Activated CD8-positive, alpha-beta memory T cell treated with anti-CD3 and anti-CD28 coated beads, Interleukin-2, amount 10 ng/mL, durations not matched to agents 7 days and 5 days (primary cell): Measurements from ENCODE around the gene RHOXF2B. TPM values are rescaled to one million over a fixed set of nuclear protein-coding genes. Genes with fewer than 3 reads are reported as not detected.
"Not testable (repeated sequence)": the region's sequence is repeated elsewhere in the genome, so short reads cannot be mapped to it uniquely, and the experiment has no call there.

ENCODE experiments used
- ATAC-seq: fragments of 150-1000 bp; cut with Tn5 transposase; one replicate; pipeline ENCODE4 v1.10.0; 2021; ENCODE audit warnings: moderate library complexity
- CTCF ChIA-PET: fragments of 350-600 bp; sonication (Branson Sonifier 250); formaldehyde crosslinking; loops from one replicate; lab custom pipeline; 2021; ENCODE audit warnings: antibody characterized with exemption; lab: Charles Lee
- DNase-seq: peaks from one replicate; pipeline ENCODE4 v3.0.0-alpha.2; 2020
- H3K27ac Mint-ChIP-seq: one replicate; pipeline ENCODE4 v1.8.0; 2021; ENCODE audit warnings: mild to moderate bottlenecking, mixed read lengths
- H3K27me3 Mint-ChIP-seq: one replicate; pipeline ENCODE4 v1.8.0; 2021; ENCODE audit warnings: mixed read lengths
- H3K36me3 Mint-ChIP-seq: one replicate; pipeline ENCODE4 v1.8.0; 2021; ENCODE audit warnings: mild to moderate bottlenecking, mixed read lengths
- H3K4me1 Mint-ChIP-seq: one replicate; pipeline ENCODE4 v1.8.0; 2021; ENCODE audit warnings: mixed read lengths
- H3K4me3 Mint-ChIP-seq: one replicate; pipeline ENCODE4 v1.8.0; 2021; ENCODE audit warnings: mild to moderate bottlenecking, moderate library complexity, mixed read lengths
- H3K9me3 Mint-ChIP-seq: one replicate; pipeline ENCODE4 v1.8.0; 2022; ENCODE audit warnings: low read depth, mixed read lengths
- total RNA-seq, 2 experiments: library from RNA; stranded (reverse); gene quantifications; one replicate each; pipeline ENCODE4 v1.2.3, GENCODE V29; 2021

Gene RHOXF2B
- total RNA-seq, 2 experiments from 2014 or later, result not detected

DNA sequence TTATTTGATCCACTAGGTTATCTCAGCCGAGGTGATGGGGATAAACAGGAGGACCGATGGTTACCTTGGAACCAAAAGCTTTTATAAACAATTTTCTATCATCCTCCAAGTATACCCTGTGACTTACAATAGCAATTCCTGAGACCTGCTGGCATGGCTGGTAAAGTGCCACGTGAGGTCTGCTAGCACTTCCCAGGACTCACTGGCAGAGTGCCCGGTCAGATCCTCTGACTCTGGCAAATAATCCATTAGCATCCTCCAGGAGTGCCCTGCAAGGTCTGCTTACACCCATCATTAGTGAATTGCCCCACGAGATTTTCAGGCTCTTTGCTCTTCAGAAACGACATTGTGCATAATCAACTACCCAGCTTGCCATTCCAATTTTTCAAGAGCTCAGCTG, 37.3 kb downstream of the RHOXF2B start:
- H3K4me3 Mint-ChIP-seq, H3K27me3 Mint-ChIP-seq, H3K36me3 Mint-ChIP-seq, DNase-seq, H3K27ac Mint-ChIP-seq, H3K9me3 Mint-ChIP-seq, CTCF ChIA-PET, H3K4me1 Mint-ChIP-seq, ATAC-seq: not testable (repeated sequence)

DNA sequence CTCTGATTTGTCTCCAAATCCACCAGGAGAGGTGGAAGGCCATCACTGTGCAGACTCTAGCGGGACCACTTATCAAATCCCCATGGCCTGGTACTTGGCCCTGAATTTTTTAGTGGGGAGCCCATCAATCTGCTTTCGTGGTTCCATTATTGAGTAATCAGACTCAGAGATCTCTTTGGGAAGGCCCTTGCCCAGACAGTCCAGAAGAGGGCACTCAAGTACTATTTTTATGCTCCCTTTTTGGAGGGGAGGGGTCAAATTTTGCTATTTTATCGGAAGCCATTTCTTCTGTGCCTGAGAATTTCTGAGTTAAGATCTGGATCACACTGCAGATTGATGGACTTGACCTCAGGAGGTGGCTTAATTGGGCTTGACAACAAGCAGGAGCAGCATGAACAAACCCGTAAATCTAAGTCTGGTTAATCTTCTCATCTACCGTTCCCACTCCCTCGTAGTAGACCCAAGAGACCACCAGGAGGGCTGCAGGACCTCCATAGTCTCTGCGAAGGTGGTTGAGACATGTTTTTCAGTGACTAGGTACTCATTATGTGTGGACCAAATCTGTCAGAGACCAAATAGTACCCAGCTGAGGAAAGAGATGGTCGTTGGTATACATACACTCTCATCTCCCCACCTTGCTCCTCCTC, 38.3 kb downstream of the RHOXF2B start:
- H3K36me3 Mint-ChIP-seq, H3K27ac Mint-ChIP-seq, H3K4me3 Mint-ChIP-seq, CTCF ChIA-PET, ATAC-seq, H3K27me3 Mint-ChIP-seq, H3K4me1 Mint-ChIP-seq, DNase-seq, H3K9me3 Mint-ChIP-seq: not testable (repeated sequence)

GRCh38 chrX:120036704-120037103, 40.8 kb downstream of the RHOXF2B start:
- no peaks in the 10 kb centered on the region for H3K9me3 Mint-ChIP-seq
- no peak overlapping the region for H3K27ac Mint-ChIP-seq
- DNase-seq, result no peak
- no peak for ATAC-seq
- H3K36me3 Mint-ChIP-seq, result no peaks in the 10 kb centered on the region
- H3K27me3 Mint-ChIP-seq, result peaks cover 7% of the 10 kb centered on the region
- no peak overlapping the region for H3K4me3 Mint-ChIP-seq
- CTCF ChIA-PET, result interaction anchor here (0.9 kb wide), 1 partner anchor 44 kb away, joined by 3 read pairs; no protein-coding TSS in a partner anchor
- H3K4me1 Mint-ChIP-seq, result peaks cover 7% of the 10 kb centered on the region

DNA sequence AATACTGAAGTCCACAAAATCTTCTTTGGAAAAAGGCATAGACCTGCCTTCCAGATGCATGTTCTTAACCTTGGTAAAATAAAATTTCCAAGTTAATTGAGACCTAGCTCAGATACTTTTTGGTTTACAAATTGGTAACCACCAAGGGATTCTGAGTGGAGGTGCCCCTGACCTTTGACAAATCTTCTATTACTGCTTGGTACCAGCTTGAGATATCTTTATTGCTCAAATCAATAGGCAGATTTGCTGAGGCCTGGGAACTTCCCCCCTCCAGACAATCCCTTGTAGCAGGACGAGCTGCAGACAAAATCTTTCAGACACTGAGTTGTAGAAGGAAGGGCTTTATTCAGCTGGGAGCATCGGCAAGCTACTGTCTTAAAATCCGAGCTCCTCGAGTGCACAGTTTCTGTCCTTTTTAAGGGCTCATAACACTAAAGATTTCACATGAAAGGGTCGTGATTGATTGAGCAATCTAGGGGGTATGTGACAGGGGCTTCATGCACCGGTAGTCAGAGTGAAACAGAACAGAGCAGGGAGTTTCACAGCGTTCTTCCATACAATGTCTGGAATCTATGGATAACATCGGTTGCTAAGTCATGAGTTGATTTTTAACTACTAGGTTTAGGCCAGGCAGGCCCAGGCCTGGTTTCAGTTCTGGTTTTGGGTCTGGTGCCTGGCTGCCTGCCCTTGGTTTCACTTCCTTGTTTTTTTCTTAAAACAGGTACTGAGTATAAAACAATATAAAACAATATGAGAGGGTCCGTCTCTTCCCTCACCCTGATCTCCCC, 41.8 kb downstream of the RHOXF2B start:
- H3K36me3 Mint-ChIP-seq, H3K4me3 Mint-ChIP-seq, ATAC-seq, DNase-seq, H3K4me1 Mint-ChIP-seq, H3K9me3 Mint-ChIP-seq, H3K27ac Mint-ChIP-seq: not testable (repeated sequence)
- CTCF ChIA-PET, result interaction anchor here (0.7 to 1.1 kb wide), 2 partner anchors 23 to 178 kb away, joined by 3 to 4 read pairs; no protein-coding TSS in a partner anchor
- peaks cover 11% of the 10 kb centered on the region for H3K27me3 Mint-ChIP-seq

GRCh38 chrX:120029354-120029753, 48.1 kb downstream of the RHOXF2B start:
- Mint-ChIP-seq H3K27me3 (peaks cover 29% of the 10 kb centered on the region), H3K36me3 (no peaks in the 10 kb centered on the region), H3K9me3 (no peaks in the 10 kb centered on the region), H3K4me1 (no peaks in the 10 kb centered on the region), H3K4me3 (no peak overlapping the region), H3K27ac (no peak overlapping the region)
- ATAC-seq, result no peak
- CTCF ChIA-PET, result no interaction called here
- DNase-seq, result no peak

DNA sequence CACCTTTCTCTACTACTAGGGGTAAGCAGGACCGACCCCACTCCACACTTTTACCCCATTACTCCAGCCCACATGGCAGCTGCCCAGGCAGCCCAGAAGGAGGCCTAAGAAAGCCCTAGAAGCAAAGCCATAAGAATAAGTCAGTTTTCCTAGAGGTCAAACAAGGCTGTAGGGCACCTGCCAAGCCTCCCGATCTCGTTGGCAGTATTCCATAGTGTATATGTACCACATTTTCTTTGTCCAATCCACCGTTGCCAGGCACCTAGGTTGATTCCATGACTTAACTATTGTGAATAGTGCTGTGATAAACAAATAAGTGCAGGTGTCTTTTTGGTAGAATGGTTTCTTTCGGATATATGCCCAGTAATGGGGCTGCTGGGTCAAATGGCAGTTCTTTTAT, 54.2 kb downstream of the RHOXF2B start:
- Mint-ChIP-seq H3K4me3 (no peak overlapping the region), H3K27ac (no peak overlapping the region), H3K36me3 (no peaks in the 10 kb centered on the region), H3K4me1 (no peaks in the 10 kb centered on the region), H3K9me3 (no peaks in the 10 kb centered on the region), H3K27me3 (peaks cover 26% of the 10 kb centered on the region)
- CTCF ChIA-PET, result no interaction called here
- no peak for ATAC-seq
- no peak for DNase-seq

DNA sequence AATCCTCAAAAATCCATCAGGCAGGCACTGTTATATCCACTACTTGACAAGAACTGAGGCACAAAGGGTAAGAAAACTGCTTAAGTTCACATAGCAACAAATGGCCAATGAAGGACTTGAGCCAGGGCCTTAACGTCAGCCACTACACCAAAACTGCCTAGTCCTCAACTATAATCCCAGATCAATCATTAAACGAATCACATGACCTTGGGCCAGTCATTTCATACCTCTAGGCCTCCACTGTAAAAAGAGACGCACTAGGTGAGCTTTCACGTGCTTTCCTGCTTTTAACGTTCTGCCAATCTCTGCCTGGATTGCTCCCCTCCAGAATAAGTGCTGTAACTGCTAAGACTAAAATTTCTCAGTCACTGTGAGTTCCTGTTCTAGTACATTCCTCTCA, 54.7 kb downstream of the RHOXF2B start:
- CTCF ChIA-PET, result no interaction called here
- H3K36me3 Mint-ChIP-seq, result no peaks in the 10 kb centered on the region

More for the DNA sequence above, 54.7 kb downstream of the RHOXF2B start:
- H3K4me1 Mint-ChIP-seq, result no peaks in the 10 kb centered on the region
- no peak overlapping the region for H3K4me3 Mint-ChIP-seq
- no peaks in the 10 kb centered on the region for H3K9me3 Mint-ChIP-seq
- DNase-seq (no peak), ATAC-seq (no peak)
- peaks cover 28% of the 10 kb centered on the region for H3K27me3 Mint-ChIP-seq
- H3K27ac Mint-ChIP-seq, result no peak overlapping the region

Other genes starting within 250 kb of the RHOXF2B start
- 10 to 100 TPM; 11.3 to 12.8 TPM for gene UPF3B, start 224.7 kb downstream of the RHOXF2B start, total RNA-seq
- 10 to 100 TPM; 32.2 to 32.5 TPM for gene RNF113A, start 206.0 kb downstream of the RHOXF2B start, total RNA-seq
- 100 to 1,000 TPM in 1 of 2 experiments, 10 to 100 TPM in 1; 93.2 to 102 TPM for gene NDUFA1, start 205.9 kb downstream of the RHOXF2B start, total RNA-seq
- gene AKAP14, start 181.8 kb downstream of the RHOXF2B start, total RNA-seq, result not detected
- 10 to 100 TPM in 1 of 2 experiments, 1 to 10 TPM in 1; 8.1 to 10.4 TPM for gene NKAP, start 133.9 kb downstream of the RHOXF2B start, total RNA-seq
- gene RHOXF1, start 38.2 kb upstream of the RHOXF2B start, total RNA-seq, result not detected
- gene RHOXF2, start 80.9 kb upstream of the RHOXF2B start, total RNA-seq, result not detected
- 10 to 100 TPM; 16.9 to 17.4 TPM for gene ZBTB33, start 173.1 kb upstream of the RHOXF2B start, total RNA-seq
- under 1 TPM in 1 of 2 experiments, not detected in 1; 0.15 TPM for gene TMEM255A, start 233.8 kb upstream of the RHOXF2B start, total RNA-seq